Measurements from ENCODE around the gene SH3PXD2A. TPM values are rescaled to one million over a fixed set of nuclear protein-coding genes. Genes with fewer than 3 reads are reported as not detected.

SH3PXD2A gene
- total RNA-seq, 4 donors from 2014 or later = 6.2 to 16.8 (median 11.4) TPM

DNA sequence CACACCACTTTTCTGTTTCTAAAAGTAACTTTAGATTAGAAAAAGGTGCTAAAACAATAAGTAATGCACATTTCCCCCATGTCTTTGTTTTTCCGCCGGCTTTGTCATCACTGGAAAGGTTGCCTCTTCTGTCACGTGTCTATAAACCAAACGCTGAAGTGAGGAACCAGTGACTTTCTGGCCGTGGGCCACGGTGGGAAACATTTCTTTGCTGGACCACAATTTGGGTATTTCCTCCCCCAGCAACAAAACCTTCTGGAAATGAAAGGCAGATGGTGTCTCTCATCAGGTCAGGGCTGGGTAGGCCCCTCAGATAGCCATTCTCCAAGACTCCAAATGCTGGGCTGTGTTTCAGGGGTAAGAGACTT lies 174.5 kb downstream of the SH3PXD2A start:
- peaks cover 11 to 13% of the 10 kb centered on the region in 2 donors for H3K4me1 ChIP-seq
- ATAC-seq = no peak
- in situ Hi-C loops (cut with MboI; ENCODE audit: low sequenced_read_pairs in 4 of 4) (loop anchor here in 3 of 4 donors (25.0 kb wide), 1 partner anchor 269 kb away; no protein-coding TSS in a partner anchor), intact Hi-C loops (cut with DNase I; ENCODE audit: low total_unique reads) (no loop called here)
- no peaks in the 10 kb centered on the region for H3K9me3 ChIP-seq
- no peaks in the 10 kb centered on the region for H3K36me3 ChIP-seq
- TF ChIP-seq POLR2A (IDR thresholded peaks at IDR 0.05) = no peak
- TF ChIP-seq, protein P1, sequence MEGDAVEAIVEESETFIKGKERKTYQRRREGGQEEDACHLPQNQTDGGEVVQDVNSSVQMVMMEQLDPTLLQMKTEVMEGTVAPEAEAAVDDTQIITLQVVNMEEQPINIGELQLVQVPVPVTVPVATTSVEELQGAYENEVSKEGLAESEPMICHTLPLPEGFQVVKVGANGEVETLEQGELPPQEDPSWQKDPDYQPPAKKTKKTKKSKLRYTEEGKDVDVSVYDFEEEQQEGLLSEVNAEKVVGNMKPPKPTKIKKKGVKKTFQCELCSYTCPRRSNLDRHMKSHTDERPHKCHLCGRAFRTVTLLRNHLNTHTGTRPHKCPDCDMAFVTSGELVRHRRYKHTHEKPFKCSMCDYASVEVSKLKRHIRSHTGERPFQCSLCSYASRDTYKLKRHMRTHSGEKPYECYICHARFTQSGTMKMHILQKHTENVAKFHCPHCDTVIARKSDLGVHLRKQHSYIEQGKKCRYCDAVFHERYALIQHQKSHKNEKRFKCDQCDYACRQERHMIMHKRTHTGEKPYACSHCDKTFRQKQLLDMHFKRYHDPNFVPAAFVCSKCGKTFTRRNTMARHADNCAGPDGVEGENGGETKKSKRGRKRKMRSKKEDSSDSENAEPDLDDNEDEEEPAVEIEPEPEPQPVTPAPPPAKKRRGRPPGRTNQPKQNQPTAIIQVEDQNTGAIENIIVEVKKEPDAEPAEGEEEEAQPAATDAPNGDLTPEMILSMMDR (IDR thresholded peaks at IDR 0.05 in 4 of 5, conservative IDR thresholded peaks at IDR 0.05 in 1 of 5) = no peak
- H3K4me3 ChIP-seq = no peak overlapping the region
- no peak overlapping the region for H3K27ac ChIP-seq
- no peaks in the 10 kb centered on the region for H3K27me3 ChIP-seq
- DNase-seq = no peak

DNA sequence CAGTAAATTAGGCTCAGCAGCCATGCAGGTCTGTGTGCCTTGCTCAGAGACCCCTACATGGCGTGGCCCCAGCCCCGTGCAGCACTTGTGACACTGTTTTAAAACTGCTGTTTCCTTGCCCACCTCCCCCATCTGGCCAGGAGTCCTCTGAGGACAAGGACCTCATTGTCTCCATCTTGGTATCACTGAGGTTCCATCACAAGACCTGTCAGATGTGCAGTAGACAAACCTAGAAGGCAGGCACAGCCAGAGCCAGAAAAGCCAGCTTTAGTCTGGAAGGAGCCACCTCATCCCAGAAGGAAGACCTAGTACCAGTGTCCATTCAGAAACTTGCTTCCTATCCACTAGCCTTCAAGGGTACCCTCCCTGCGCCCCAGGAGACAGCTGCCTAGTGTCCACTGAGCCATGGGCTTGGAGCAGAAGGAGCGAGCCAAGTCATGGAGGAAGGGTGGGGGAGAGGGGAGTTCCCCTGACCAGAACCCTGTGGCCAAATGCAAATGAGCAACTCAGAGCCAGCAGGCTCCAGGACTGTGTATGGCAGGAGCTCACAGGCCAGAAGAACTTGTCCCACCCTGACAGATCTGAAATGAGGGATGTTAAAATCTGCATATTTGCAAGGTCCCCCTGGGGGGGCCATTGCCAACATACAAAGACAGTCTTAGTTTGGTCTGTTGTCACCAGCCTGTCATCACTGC lies 176.1 kb downstream of the SH3PXD2A start:
- no peaks in the 10 kb centered on the region for H3K27me3 ChIP-seq
- H3K4me1 ChIP-seq = peaks cover 6 to 9% of the 10 kb centered on the region in 2 donors
- H3K36me3 ChIP-seq = no peaks in the 10 kb centered on the region
- TF ChIP-seq, protein P1 (IDR thresholded peaks at IDR 0.05 in 4 of 5, conservative IDR thresholded peaks at IDR 0.05 in 1 of 5) = no peak
- intact Hi-C loops (cut with DNase I; ENCODE audit: low total_unique reads) (no loop called here), in situ Hi-C loops (cut with MboI; ENCODE audit: low sequenced_read_pairs in 4 of 4) (loop anchor here in 3 of 4 donors (25.0 kb wide), 1 partner anchor 267 kb away; no protein-coding TSS in a partner anchor)
- peak overlapping the region in 3 of 4 donors; percentile 46 to 68 (median 58) for H3K27ac ChIP-seq
- H3K9me3 ChIP-seq = no peaks in the 10 kb centered on the region
- no peak overlapping the region for H3K4me3 ChIP-seq
- DNase-seq = no peak
- ATAC-seq = no peak

DNA sequence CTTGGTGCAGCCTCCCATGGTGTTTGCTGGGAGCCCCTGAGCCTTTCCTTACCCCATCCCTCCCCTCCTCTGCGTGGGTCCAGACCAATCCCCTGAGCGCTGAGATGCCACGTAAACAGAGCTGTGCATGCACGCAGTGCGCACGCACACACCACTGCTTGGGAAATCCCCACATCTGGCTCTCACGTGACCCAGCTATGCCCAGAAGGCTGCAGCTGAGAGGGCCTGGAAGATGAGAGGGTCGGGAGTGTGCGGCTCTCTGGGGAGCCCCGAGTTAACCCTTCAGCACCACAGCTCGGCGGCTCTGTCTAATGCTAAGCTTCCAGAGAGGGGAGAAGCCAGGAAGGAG lies 177.2 kb downstream of the SH3PXD2A start:
- intact Hi-C loops (cut with DNase I; ENCODE audit: low total_unique reads) = no loop called here

DNA sequence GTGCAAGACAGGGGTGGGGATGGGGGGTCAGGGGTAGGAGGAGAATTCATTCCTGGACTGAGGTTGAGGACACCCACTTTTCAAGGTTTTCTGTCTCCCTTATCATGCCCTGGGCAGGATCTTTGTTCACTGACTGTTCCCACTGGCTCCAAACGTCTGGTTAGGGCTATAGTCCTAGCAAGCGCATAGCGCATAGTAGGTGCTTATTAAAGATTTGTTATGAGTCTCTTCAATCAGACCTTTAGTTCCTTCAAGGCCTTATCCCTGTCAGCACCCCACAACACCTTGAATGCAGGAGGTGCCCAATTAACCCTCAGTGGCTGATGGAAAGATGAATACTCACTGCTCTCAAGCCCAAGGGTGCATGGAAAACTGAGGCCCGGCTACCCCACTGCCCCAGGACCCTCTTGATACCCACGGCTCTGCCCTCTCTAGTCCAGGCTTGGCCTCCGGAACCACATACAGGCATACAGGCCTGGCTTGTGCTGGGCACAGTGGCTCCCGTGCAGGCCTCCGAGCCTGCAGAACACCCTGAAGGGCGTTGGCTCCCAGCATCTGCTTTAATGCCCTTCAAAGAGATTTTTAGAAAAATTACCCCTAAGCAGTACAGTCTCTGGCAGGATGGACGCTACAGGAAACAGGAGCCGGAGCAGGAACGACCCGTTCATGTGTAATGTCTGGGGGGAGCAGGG lies 177.7 kb downstream of the SH3PXD2A start:
- Histone ChIP-seq H3K27ac (peak overlapping the region; percentile 58 to 71 (median 67)), H3K4me1 (peaks cover 11 to 14% of the 10 kb centered on the region in 2 donors), H3K27me3 (no peaks in the 10 kb centered on the region), H3K9me3 (no peaks in the 10 kb centered on the region), H3K36me3 (no peaks in the 10 kb centered on the region), H3K4me3 (peak overlapping the region in 1 of 4 donors; percentile 8)
- TF ChIP-seq POLR2A (IDR thresholded peaks at IDR 0.05) = no peak
- TF ChIP-seq, protein P1 (IDR thresholded peaks at IDR 0.05 in 4 of 5, conservative IDR thresholded peaks at IDR 0.05 in 1 of 5) = no peak
- no peak for ATAC-seq
- no peak for DNase-seq
- intact Hi-C loops (cut with DNase I; ENCODE audit: low total_unique reads) = no loop called here
- in situ Hi-C loops (cut with MboI; ENCODE audit: low sequenced_read_pairs in 4 of 4) = loop anchor here in 3 of 4 donors (25.0 kb wide), 1 partner anchor 265 kb away; no protein-coding TSS in a partner anchor

More for the DNA sequence above, 177.2 kb downstream of the SH3PXD2A start:
- ATAC-seq (peak; percentile 59 to 60), DNase-seq (peak; percentile 55 to 64)
- in situ Hi-C loops (cut with MboI; ENCODE audit: low sequenced_read_pairs in 4 of 4) = loop anchor here in 3 of 4 donors (25.0 kb wide), 1 partner anchor 266 kb away; no protein-coding TSS in a partner anchor
- no peaks in the 10 kb centered on the region for H3K36me3 ChIP-seq
- H3K9me3 ChIP-seq = no peaks in the 10 kb centered on the region
- no peaks in the 10 kb centered on the region for H3K27me3 ChIP-seq
- H3K4me3 ChIP-seq = peak overlapping the region in 1 of 4 donors; percentile 8
- H3K4me1 ChIP-seq = peaks cover 6 to 9% of the 10 kb centered on the region in 2 donors
- TF ChIP-seq, protein P1 (IDR thresholded peaks at IDR 0.05 in 4 of 5, conservative IDR thresholded peaks at IDR 0.05 in 1 of 5) = no peak
- no peak for TF ChIP-seq POLR2A (IDR thresholded peaks at IDR 0.05)
- H3K27ac ChIP-seq = peak overlapping the region; percentile 58 to 71 (median 67)

All from gastrocnemius medialis (tissue), 4 donors.